T-helper 17 cell (primary cell): ENCODE results near the gene CCDC198. TPM values are rescaled to one million over a fixed set of nuclear protein-coding genes. Genes with fewer than 3 reads are reported as not detected.

ENCODE experiments used
- total RNA-seq, 4 donors: library from RNA in 2 of 4; stranded (reverse) in 2 of 4; gene quantifications; one replicate each; pipeline ENCODE4 v1.2.3 and lab custom pipeline; 2022 to 2026

CCDC198 gene
- total RNA-seq, 2 donors from 2014 or later = not detected

Other genes with a start within 250 kb of the CCDC198 start
- 10 to 100 TPM; 28.7 to 31.5 TPM for gene EXOC5, start 225.0 kb downstream of the CCDC198 start, total RNA-seq
- 10 to 100 TPM; 51.2 to 53.0 TPM for gene AP5M1, start 224.9 kb downstream of the CCDC198 start, total RNA-seq
- gene NAA30, start 103.3 kb downstream of the CCDC198 start, total RNA-seq = 10 to 100 TPM; 19.6 to 22.2 TPM